HG03108 (cell line): ENCODE results near the gene AP3B1.
"Not testable (repeated sequence)": the region's sequence is repeated elsewhere in the genome, so short reads cannot be mapped to it uniquely, and the experiment has no call there.

Source experiments
- ATAC-seq: cut with Tn5 transposase; IDR thresholded peaks from one replicate; pipeline ENCODE4 v1.9.1; 2021; ENCODE audit warnings: moderate library complexity; ENCODE audit not compliant: unreplicated experiment

The AP3B1 gene

GRCh38 chr5:78251663-78252284, 42.7 kb downstream of the AP3B1 start:
- no peak for ATAC-seq

GRCh38 chr5:78245136-78245535, 49.4 kb downstream of the AP3B1 start:
- no peak for ATAC-seq

GRCh38 chr5:78243639-78244038, 50.9 kb downstream of the AP3B1 start:
- ATAC-seq = no peak

GRCh38 chr5:78243091-78243490, 51.4 kb downstream of the AP3B1 start:
- no peak for ATAC-seq

GRCh38 chr5:78242001-78242400, 52.5 kb downstream of the AP3B1 start:
- no peak for ATAC-seq

GRCh38 chr5:78237911-78238310, 56.6 kb downstream of the AP3B1 start:
- ATAC-seq = no peak

- ATAC-seq = no peak
Observed at GRCh38 chr5:78236046-78236445, 58.5 kb downstream of the AP3B1 start.

GRCh38 chr5:78235289-78235688, 59.2 kb downstream of the AP3B1 start:
- no peak for ATAC-seq

GRCh38 chr5:78234804-78235203, 59.7 kb downstream of the AP3B1 start:
- no peak for ATAC-seq

GRCh38 chr5:78232163-78232562, 62.3 kb downstream of the AP3B1 start:
- ATAC-seq = no peak

- no peak for ATAC-seq
Observed at GRCh38 chr5:78224358-78224757, 70.1 kb downstream of the AP3B1 start.

GRCh38 chr5:78221964-78222451, 72.5 kb downstream of the AP3B1 start:
- ATAC-seq = peak; percentile 99

GRCh38 chr5:78221467-78221866, 73.0 kb downstream of the AP3B1 start:
- ATAC-seq = no peak

- no peak for ATAC-seq
Observed at GRCh38 chr5:78215972-78216371, 78.5 kb downstream of the AP3B1 start.

- ATAC-seq = no peak
Observed at GRCh38 chr5:78215565-78215964, 78.9 kb downstream of the AP3B1 start.

- no peak for ATAC-seq
Observed at GRCh38 chr5:78213799-78214198, 80.7 kb downstream of the AP3B1 start.

GRCh38 chr5:78211052-78211451, 83.4 kb downstream of the AP3B1 start:
- ATAC-seq = no peak

- no peak for ATAC-seq
Observed at GRCh38 chr5:78204241-78204640, 90.3 kb downstream of the AP3B1 start.

GRCh38 chr5:78203815-78204214, 90.7 kb downstream of the AP3B1 start:
- no peak for ATAC-seq

- ATAC-seq = no peak
Observed at GRCh38 chr5:78190402-78190801, 104.1 kb downstream of the AP3B1 start.

GRCh38 chr5:78188681-78189080, 105.8 kb downstream of the AP3B1 start:
- ATAC-seq = not testable (repeated sequence)

- no peak for ATAC-seq
Observed at GRCh38 chr5:78187172-78187571, 107.3 kb downstream of the AP3B1 start.

GRCh38 chr5:78182838-78183237, 111.7 kb downstream of the AP3B1 start:
- no peak for ATAC-seq
